IPS-15b (cell line): ENCODE results near the gene MCOLN1.
"Not testable (repeated sequence)": the region's sequence is repeated elsewhere in the genome, so short reads cannot be mapped to it uniquely, and the experiment has no call there.

Source experiments
- H3K27me3 ChIP-seq: one replicate; pipeline ENCODE4 v1.6.1; 2013; ENCODE audit warnings: low read length; ENCODE audit not compliant: control insufficient read depth, insufficient read depth
- H3K36me3 ChIP-seq: one replicate; pipeline ENCODE4 v1.6.1; 2013; ENCODE audit warnings: low read length; ENCODE audit not compliant: control insufficient read depth, insufficient read depth
- H3K4me1 ChIP-seq: one replicate; pipeline ENCODE4 v1.6.1; 2013; ENCODE audit warnings: mild to moderate bottlenecking, low read length; ENCODE audit not compliant: control insufficient read depth, insufficient read depth
- H3K4me3 ChIP-seq: one replicate; pipeline ENCODE4 v1.5.1; 2013; ENCODE audit warnings: low read depth, low read length
- H3K9ac ChIP-seq: one replicate; pipeline ENCODE4 v1.6.1; 2013; ENCODE audit warnings: low read depth, mild to moderate bottlenecking, low read length
- H3K9me3 ChIP-seq: one replicate; pipeline ENCODE4 v1.6.1; 2013; ENCODE audit warnings: mild to moderate bottlenecking, low read length; ENCODE audit not compliant: control insufficient read depth, insufficient read depth

The MCOLN1 gene

DNA sequence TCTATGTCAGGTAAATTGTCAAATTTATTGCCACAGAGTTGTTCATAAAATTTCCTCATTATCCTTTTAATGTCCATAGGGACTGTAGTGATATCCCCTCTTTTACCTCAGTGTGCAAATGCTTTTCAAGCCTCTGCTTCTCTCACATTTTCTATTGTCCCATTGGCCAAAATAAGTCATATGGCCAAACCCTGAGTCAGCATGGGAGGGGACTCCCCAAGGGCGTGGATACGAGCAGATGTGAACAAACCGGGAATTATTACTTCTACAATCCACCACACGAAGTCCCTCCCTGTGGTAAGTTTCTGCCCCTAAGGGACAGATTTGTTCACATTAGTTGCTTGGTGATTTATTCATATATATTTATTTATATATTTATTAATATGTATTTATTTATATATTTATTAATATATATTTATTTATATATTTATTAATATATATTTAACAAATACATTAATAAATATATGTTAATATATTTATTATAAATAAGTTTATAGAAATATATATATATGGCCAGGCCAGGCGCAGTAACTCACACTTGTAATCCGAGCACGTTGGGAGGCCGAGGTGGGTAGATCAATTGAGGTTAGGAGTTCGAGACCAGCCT lies 53.1 kb downstream of the MCOLN1 start:
- Histone ChIP-seq H3K9me3 (no peaks in the 10 kb centered on the region), H3K4me1 (no peaks in the 10 kb centered on the region), H3K36me3 (no peaks in the 10 kb centered on the region), H3K9ac (no peak overlapping the region), H3K27me3 (peaks cover 3% of the 10 kb centered on the region), H3K4me3 (no peak overlapping the region)

DNA sequence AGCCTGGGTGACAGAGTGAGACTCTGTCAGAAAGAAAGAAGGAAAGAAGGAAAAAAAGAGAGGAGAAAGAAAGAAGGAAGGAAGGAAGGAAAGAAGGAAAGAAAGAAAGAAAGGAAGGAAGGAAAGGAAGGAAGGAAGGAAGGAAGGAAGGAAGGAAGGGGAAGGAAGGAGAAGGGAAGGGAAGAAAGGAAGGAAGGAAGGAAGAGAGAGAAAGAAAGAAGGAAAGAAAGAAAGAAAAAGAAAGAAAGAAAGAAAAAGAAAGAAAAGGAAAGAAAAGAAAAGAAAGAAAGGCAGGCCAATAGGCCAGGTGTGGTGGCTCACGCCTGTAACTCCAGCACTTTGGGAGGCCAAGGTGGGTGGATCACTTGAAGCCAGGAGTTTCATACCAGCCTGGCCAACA lies 55.0 kb downstream of the MCOLN1 start:
- H3K27me3 ChIP-seq, H3K9ac ChIP-seq, H3K9me3 ChIP-seq: not testable (repeated sequence)

DNA sequence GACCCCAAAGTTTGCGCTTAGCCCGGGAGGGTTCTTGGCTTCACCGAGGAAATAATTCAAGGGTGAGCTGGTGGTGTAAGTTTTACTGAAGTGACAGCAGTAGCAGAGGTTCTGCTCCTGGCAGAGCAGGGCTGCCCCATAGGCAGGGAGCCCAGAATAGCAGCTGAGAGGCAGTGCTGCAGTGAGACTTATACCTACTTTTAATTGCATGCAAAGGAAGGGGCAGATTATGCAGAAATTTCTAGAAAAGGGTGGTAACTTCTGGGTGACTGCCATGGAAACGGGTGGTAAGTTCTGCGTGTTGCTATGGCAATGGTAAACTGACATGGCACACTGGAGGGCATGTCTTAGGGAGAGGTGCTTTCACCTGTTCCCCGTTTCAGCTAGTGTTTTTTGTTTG lies 55.7 kb downstream of the MCOLN1 start:
- H3K9me3 ChIP-seq = no peaks in the 10 kb centered on the region
- no peak overlapping the region for H3K4me3 ChIP-seq
- H3K4me1 ChIP-seq = no peaks in the 10 kb centered on the region
- no peaks in the 10 kb centered on the region for H3K36me3 ChIP-seq
- no peak overlapping the region for H3K9ac ChIP-seq
- H3K27me3 ChIP-seq = peaks cover 3% of the 10 kb centered on the region

More for the DNA sequence above, 55.0 kb downstream of the MCOLN1 start:
- H3K4me1 ChIP-seq, H3K36me3 ChIP-seq, H3K4me3 ChIP-seq: not testable (repeated sequence)

DNA sequence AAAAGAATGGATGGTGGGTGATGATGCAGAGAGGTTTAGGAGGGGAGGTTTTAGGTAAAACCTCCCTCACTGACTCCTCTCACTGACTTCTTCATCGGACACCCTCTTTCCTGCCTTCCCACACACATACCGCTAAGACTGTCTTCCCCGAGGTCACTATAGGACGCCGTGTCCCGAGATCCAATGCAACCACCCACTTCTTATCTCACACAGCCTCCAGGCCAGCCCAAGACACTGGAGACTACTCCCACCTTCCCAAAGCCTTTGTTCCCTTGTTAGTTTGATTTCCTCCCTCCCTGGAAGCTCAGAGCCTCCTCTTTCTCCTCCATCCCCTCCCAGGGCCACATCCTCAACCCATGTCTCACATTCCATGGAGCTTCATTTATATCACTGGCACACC lies 56.8 kb downstream of the MCOLN1 start:
- Histone ChIP-seq H3K36me3 (no peaks in the 10 kb centered on the region), H3K27me3 (peaks cover 3% of the 10 kb centered on the region), H3K4me3 (no peak overlapping the region), H3K9ac (no peak overlapping the region), H3K4me1 (no peaks in the 10 kb centered on the region), H3K9me3 (no peaks in the 10 kb centered on the region)

DNA sequence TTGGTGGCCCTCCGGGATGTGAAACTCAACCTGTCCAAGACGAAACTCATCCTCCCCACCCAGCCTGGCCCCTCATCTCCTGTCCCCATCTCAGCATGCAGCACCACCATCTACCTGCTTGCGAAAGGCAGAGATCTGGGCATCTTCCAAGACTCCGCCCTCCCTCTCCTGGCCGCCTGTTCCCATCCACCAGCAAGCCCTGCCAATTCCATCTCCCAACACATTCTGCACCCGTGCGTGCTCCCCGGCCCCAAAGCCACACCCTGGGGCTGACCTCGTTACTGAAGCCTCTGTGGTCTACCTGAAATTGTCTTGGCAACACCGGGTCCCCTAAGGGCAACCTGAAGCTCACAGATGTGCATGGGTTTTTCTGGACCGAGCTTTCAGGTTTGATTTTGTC lies 60.0 kb downstream of the MCOLN1 start:
- peaks cover 5% of the 10 kb centered on the region for H3K27me3 ChIP-seq
- H3K4me3 ChIP-seq = no peak overlapping the region
- H3K36me3 ChIP-seq = no peaks in the 10 kb centered on the region
- H3K9me3 ChIP-seq = no peaks in the 10 kb centered on the region
- no peaks in the 10 kb centered on the region for H3K4me1 ChIP-seq
- H3K9ac ChIP-seq = no peak overlapping the region
